HuH-7.5 (cell line): Measurements from ENCODE around the gene C22orf39.
A peak's percentile ranks its signal among the peaks of the same experiment; 100 is the strongest.

Experiments used
- DNase-seq: peaks from one replicate; pipeline ENCODE4 v3.0.0; 2011; ENCODE audit warnings: low spot score

The C22orf39 gene, protein sequence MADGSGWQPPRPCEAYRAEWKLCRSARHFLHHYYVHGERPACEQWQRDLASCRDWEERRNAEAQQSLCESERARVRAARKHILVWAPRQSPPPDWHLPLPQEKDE

DNA sequence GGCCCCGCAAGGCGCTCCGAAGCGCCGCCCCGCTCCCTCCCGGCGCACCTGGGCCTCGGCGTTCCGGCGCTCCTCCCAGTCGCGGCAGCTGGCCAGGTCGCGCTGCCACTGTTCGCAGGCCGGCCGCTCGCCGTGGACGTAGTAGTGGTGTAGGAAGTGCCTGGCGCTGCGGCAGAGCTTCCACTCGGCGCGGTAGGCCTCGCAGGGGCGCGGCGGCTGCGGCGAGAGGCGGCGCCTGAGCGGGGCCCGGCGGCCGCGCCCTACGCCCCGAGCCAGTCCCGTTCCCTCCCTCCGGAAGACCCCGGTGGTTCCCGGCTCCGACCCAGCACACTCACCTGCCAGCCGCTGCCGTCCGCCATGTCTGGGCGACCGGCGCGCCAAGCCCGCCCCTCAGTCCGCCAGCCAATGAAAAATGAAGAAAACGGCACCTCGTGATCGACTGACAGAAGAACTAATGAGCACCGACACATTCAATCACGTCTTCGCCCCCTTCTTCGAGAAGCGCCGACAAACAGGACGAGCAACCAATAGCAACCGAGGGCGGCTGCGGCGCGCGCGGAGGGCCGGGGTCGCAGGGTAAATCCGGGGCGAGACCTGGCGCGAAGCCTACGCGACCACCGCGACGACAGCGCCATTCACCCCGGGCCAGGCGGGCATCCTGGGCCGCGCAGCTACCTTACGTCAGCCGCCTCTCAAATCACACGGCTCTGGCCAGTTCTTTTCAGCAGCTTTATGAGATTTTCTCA, at the start of gene C22orf39:
Gene C22orf39, minus strand, starts transcription at position 382 of the 746 bp plus-strand sequence. Its CDS starts 23 bp downstream, at position 359.
- peak; percentile 93 for DNase-seq

DNA sequence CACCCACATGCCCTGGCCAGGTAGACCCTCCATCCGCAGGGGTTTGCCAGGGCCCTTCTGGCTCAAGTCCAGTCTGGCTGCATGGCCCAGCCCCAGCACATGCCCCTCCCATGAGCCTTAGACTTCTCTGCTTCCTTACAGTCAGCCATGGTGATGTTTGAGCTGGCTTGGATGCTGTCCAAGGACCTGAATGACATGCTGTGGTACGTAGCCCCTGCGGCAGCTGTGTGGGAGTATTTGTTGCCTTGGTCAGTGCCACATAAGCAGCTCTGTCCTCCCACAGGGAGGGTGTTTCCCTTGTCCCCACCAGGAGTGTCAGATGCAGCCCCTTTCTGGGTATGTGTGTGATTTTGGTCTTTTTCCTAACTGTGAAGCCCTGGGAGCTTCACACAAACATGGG, 49.7 kb upstream of the C22orf39 start:
- no peak for DNase-seq

DNA sequence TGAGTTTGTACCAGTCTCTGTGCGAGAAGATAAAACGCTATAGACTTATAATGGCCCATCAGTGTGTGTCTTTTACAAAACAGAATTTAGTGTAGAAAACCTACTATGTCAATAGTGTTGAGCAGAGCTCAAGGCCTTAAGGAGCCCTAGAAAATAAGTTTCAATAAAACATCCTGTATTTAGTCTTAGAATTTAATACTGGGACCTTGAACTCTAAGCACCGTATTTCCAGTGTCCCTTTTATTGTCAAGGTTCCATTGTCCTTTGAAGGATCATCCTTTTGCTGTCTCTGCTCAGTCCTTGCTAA, 48.8 kb upstream of the C22orf39 start:
- no peak for DNase-seq

DNA sequence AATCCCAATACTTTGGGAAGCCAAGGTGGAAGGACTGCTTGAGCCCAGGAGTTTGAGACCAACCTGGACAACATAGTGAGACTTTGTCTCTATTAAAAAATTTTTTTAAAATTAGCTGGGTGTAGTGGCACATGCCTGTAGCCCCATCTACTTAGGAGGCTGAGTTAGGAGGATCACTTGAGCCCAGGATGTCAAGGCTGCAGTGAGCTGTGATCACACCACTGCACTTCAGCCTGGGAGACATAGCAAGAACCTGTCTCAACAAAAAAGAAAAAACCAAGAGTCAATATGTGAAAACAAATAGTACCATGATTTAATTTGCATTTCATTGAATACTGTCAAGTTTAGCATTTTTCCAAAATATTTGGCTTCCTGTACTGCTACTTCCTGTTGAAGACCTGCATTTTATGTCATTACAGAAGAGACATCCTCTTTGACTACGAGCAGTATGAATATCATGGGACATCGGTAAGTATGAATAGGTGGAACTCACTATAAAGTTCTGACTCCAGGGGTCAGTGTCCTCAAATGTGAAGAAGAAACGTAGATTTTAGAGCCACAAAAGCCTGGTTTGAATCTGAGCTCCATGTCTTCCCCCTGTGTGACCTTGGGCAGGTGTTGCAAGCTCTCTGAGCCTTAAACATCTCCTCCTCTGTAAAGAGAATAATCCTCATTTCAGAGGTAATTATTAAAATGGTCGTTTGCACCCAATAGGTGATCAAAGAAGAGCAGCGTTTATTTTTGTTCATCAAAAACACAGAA, 48.2 kb upstream of the C22orf39 start:
- DNase-seq = no peak

DNA sequence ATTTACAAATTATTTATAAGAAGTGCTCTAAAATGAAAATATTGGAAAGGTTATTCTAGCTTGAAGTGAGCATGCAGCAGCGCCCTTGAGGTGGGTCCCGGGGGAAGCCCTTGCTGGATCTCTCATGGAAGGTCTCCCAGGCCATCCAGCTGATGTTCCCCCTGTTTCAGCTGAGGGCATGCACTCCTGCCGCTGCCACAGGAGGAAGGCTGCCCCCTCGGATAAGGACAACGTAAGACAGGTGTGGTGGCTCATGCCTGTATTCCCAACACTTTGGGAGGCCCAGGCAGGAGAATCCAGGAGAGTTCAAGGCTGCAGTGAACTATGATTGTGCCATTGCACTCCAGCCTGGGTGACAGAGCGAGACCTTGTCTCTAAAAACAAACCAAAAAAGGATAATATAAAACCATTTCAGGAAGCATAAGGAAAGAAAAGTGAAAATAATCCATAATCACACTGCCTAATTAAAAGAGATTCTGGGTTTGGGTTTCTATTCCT, 47.2 kb upstream of the C22orf39 start:
- DNase-seq = no peak

DNA sequence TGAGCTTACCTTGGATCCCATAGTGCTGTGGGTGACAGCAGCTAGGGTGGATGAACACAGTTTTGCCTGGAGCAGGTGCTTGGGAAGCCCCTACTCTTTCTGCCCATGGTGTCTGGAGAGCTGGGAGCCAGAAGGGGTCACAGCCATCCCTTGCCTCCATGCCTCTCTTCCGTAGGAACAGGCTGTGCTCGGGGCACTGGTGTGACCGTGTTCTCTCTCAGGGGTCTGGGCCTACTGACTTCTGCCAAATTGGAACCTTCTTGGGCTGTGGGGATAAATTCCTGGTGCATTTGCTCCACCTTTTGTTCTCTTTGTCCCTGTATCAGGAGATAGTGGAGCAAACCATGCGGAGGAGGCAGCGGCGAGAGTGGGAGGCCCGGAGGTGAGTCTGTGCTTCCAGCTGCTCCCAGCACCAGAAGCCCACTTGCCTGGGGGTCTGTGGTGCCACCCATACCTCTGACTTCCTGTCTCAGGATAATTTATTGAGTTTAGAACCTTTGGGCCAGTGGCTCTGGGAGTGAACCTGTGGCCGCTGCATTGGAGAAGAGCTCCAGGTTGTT, 46.6 kb upstream of the C22orf39 start:
- DNase-seq = no peak

DNA sequence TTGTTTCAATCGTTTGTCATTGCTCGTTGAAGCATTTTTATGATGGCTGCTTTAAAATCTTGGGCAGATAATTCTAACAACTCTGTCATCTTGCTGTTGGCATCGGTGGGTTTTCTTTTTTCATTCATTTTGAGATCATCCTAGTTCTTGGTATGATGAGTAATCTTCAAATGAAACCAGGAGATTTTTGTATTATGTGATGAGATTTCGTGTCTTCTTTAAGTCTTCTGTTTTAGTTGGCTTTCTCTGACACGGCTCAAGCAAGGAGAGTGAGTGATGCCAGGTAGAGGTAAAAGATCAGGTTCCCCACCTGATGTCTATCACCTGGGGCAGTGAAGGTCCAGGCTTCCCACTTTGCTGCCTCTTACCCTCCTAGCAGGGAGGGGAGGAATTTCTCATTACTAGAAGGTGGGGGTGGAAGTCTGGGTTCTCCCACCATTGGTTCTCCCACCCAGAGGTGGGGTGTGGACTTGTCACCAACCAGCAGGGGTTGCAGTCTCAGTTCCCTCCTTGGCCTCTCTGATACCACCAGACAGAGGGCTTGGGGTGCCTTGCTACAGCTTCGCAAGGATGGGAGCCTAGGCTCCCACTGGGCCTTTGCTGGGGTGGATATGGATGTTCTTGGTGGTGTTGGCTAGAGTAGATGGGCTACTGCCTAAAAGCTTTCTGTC, 45.1 kb upstream of the C22orf39 start:
- no peak for DNase-seq

DNA sequence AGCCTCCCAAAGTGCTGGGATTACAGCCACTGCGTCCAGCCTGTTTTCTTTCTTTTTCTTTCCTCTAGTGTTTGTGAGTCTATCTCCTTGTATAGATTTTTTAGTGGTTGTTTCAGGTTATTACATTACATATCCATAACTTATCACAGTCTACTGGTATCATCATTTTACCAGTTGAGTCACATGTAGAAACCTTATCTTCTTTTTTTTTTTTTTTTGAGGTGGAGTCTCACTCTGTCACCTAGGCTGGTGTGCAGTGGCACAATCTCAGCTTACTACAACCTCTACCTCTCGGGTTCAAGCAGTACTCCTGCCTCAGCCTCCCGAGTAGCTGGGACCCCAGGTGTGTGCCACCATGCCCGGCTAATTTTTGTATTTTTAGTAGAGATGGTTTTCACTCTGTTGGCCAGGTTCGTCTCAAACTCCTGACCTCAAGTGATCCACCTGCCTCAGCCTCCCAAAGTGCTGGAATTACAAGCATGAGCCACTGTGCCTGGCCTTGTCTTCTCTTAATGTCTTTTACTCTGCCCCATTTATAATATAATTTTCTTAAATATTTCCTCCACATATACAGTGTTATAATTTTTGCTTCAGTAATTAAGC, 43.2 kb upstream of the C22orf39 start:
- DNase-seq = no peak

DNA sequence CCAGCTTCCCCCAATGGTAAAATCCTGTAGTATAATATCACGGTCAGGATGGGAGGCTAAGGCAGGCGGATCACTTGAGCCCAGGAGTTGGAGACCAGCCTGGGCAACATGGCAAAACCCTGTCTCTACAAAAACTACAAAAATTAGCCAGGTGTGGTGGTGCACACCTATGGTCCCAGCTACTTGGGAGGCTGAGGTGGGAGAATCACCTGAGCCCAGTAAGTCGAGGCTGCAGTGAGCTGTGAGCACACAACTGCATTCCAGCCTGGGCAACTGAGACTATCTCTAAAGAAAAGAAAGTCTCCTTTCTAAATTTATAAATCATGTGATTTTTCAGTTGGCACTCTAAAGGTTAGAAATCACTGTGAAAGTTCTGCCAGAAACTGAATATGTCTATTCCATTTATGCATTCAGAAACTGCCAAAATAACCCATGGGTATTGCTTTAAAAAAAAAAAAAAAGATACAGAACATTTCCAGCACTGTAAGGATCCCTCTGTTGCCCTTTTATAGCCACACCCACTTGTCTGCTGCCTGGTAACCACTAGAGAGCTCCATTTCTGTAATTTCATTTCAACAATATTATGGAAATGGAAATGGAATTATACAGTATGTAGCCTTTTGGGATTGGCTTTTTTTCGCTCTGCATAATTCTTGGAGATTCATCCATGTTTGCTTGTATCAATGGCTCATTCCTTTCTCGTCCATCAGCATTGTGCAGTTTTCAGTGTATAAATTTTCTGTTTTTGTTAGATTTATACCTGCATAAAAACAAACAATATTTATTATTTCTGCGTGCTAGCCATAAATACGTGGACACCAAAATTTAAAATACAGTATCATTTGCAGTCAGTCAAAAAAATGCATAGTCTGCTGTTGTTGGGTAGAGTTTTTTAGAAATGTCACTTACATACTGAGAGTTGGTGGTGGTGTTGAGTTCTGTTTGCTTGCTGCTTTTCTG, 41.7 kb upstream of the C22orf39 start:
- DNase-seq = no peak

DNA sequence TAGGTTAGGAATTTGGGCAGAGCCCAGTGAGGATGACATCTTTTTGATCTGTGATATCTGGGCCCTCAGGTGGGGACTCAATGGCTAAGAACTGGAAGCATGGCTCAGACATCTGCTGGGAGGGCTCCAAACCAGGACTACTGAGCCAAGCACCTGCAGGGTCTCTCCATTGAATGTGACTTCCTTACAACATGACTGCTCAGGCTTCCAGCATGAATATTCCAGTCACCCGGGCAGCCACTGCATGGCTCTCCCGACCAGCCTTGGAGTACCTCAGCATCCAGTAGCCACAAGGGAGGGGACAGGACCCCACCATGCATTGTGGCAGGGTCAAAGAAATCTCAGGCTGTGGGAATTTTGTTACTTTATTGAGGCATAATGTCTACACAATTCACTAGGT, 40.8 kb upstream of the C22orf39 start:
- DNase-seq = no peak

DNA sequence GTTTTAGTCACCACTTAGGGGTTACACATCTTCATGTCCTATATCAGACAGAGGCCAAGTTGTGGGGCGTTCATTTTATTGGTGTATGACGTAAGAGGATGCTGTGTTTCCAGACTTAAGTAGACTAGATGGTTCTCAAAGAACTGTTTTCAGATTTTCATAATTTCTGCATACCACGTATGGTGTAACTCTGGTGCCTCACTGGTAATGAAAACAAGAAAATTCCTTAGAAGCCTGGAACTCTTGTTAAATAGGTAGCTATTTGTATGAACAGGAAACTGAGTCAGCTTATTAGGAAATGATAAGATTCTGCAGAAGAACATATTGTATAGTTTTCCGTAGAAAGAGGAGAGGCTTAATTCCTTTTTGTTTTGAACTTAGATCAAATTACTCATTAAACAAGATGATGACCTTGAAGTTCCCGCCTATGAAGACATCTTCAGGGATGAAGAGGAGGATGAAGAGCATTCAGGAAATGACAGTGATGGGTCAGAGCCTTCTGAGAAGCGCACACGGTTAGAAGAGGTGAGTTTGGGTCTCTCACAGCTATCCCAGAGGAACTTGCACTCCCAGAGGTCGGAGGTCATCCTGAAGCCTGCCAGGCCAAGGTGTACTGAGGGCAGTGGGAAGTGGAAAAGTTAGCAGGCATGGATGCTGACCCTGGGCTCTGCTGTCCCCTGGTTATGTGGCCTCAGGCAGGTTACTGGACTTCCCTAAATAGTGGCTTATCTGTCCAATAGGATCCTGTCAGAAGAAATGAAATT, 36.2 kb upstream of the C22orf39 start:
- no peak for DNase-seq

DNA sequence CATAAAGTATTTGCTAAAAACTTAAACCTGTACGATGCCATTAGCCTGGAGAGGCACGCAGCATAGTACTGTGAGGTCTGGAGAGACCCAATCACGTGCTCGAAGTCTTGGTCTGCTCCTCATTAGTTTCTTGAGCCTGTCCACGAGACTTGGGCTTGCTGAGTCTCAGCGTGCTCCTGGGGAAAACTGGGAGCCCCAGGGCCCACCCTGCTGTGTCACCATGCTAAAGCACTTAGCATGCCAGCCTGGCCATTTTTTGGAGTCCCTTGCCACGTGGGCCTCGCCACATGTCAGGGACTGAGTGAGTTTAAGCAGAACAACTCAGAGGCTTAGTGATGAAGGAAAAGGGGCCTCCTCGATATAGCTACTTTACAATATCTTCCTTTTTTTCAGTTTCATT, 34.8 kb upstream of the C22orf39 start:
- DNase-seq = no peak

DNA sequence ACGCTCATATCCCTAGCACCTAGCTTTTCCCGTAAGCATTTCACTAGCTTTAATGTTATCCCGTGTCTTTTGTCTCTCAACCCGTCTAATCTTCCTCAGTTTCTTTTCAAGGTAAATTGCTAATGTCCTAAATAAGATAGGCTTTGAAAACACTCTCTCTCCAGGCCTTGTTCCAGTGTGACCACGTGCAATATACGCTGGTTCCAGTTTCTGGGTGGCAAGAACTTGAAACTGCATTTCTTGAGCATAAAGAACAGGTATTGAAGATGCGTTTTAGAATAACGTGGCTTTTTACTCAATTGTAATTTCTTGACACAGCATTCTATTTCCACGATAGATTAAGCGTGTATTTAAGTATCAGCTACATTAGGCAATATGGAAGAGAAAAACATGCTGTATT, 33.3 kb upstream of the C22orf39 start:
- no peak for DNase-seq

DNA sequence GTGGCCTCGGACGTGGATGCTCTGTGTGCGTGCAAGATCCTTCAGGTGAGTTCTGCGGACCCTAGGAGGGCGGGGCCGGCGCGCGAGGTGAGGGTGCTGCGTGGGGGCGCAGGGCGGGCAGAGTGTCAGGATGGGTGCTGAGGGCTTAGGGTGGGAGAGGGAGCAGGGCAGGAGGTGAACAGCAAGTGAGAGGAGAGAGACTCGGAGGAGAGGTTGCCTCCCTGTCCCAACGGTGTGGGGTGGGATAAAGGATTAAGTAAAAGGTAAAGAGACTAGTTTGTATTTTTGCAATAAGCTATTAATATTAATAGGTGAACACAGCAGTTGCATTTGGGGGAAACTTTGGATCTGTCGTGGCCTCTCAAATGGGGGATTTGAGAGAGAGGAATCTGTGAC, 32.7 kb upstream of the C22orf39 start:
- DNase-seq = no peak

DNA sequence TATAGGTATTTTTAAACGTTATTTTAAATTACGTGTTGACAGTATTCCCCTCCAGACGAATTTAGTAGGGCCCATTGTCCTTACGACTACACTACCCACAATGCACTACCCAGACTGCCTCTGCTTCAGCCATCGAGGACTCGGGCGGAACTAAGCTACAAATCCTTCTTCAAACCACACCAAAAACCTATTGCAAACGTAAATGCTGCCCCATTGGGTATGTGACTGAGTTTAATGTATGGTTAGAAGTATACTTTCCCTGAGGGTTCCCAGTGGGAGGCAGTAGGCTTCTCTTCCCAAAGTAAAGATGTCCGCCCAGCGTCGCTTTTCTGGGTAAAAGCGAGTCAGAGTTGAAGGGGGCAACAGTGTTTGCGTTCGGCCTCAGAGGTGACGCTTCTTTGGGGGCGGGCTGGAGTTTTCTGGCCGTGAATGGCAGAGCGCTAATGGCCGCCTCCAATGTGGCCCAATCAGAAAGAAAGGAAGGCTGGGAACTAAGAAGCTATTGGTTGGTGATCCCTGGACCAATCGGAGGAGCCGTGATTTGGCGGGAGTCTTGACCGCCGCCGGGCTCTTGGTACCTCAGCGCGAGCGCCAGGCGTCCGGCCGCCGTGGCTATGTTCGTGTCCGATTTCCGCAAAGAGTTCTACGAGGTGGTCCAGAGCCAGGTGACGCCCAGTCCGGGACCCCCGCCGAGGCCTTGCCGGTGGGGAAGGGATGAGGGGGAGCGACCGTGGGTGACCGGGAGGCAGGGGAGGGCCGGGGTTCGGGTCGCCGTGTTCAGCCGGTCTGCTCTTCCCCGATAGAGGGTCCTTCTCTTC, 32.1 kb upstream of the C22orf39 start, which contains the start of gene CDC45:
Gene CDC45, plus strand, starts transcription at position 566 of the 818 bp plus-strand sequence. Its CDS starts 49 bp downstream, at position 615.
- DNase-seq = peak; percentile 94

DNA sequence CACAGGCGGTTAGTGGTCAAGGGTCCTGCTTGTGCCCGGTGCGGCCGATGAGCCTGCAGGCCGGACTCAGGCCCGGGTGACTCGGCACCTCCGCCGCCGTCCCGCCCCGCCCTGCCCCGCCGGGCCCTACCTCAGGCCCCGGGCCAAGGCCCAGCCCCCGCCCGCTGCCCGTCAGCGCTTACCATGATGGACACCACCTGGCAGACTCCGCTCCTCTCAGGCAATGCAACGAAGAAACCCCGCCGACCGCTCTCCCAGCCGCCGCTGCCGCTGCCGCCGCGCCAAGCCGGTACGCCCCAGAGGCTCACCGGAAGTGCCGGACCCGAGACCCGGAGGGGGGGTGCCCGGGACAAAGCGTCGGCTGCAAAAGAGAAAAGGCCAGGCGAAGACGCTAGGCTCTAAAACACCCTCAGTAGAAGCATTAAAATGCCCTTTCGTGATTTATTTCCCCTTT, 31.4 kb upstream of the C22orf39 start, which contains the start of gene UFD1:
Gene UFD1, minus strand, starts transcription at position 293 of the 454 bp plus-strand sequence. Its CDS starts 108 bp downstream, at position 185.
- peak; percentile 61 for DNase-seq

DNA sequence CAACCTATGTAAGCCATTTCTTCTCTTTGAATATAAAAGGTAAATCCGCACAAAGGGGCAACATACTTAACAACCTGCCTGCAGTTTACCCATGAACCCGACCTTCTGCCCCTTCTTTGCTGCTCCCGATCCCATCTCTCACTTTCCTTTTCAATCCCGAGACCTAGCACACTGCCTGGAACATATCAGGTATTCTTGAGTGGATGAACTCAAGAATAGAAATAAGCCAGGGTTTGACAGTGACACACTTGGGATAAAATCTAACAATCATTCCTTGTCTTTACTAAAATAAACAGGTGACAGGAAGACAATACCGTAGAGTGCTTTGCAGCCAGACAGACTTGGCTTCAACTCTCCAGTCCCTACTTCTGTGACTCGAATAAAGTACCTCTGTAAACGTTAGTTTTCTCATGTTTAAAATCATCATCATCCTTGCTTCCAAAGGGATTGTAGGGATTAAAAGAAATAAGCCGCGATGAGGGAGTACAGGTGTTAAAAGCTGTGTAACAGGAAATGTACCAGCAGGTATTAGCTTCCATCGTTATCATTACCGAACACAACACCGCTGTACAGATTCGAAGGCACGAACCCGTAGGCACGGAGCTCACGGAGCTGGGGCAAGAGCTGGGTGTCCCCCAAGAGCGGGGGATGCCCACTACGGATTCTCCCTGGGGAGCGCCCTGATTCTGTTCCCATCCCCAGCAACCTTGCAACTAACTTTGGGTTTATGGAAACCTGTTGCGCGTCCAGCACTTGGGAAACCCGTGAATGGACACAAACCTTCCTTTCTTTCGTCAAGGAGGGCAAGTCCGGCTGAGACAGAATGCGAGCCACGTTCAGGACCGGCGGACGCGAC, 30.8 kb upstream of the C22orf39 start:
- no peak for DNase-seq
